Measurements from ENCODE around the gene PATL1.

DNA sequence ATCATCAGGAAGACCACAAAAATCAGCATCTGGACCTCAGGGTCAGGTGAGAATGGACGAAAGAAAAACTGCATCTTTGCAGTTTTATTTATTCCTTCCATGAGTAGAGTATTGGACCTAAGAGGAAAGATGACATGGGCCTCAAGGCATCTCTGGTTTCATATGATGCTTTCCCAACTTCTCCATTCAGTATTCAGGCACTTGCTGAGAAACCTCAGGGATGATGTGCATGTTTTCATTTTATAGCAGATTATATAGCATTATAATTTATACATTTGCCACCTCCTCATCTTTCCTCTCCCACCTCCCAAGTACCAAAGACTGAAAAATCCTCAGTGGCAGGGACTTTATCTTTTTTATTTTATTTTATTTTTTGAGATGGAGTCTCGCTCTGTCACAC lies 44.9 kb upstream of the PATL1 start, which contains the start of gene OR10V1:
- no peak for TF ChIP-seq EZH2phosphoT487 (IDR thresholded peaks at IDR 0.05)
- TF ChIP-seq CTCF (IDR thresholded peaks at IDR 0.05): no peak
